KMS-11 (cell line): Measurements from ENCODE around the gene P2RX1.

Source experiments
- H2AFZ ChIP-seq: fragments of 200-600 bp; sonication (generic); 2 replicates; pipeline ENCODE4 v1.6.1; 2016; ENCODE audit warnings: antibody characterized with exemption, mixed run types, low read depth
- H3K27ac ChIP-seq: fragments of 200-600 bp; sonication (generic); 2 replicates; pipeline ENCODE4 v1.6.1; 2016; ENCODE audit warnings: mild to moderate bottlenecking, mixed run types
- H3K27me3 ChIP-seq: fragments of 200-600 bp; sonication (generic); 2 replicates; pipeline ENCODE4 v1.6.1; 2017; ENCODE audit warnings: mild to moderate bottlenecking, low read depth, mixed run types, moderate library complexity; ENCODE audit not compliant: insufficient read depth
- H3K36me3 ChIP-seq: fragments of 200-600 bp; sonication (generic); 2 replicates; pipeline ENCODE4 v1.6.1; 2017; ENCODE audit warnings: mild to moderate bottlenecking, mixed run types; ENCODE audit not compliant: insufficient read depth
- H3K4me1 ChIP-seq: fragments of 200-600 bp; sonication (generic); 2 replicates; pipeline ENCODE4 v1.6.1; 2016; ENCODE audit warnings: mild to moderate bottlenecking, low read depth, mixed run types; ENCODE audit not compliant: poor library complexity, severe bottlenecking
- H3K4me2 ChIP-seq: fragments of 200-600 bp; sonication (generic); 2 replicates; pipeline ENCODE4 v1.7.0; 2016; ENCODE audit warnings: mild to moderate bottlenecking, mixed run types
- H3K4me3 ChIP-seq: fragments of 200-600 bp; sonication (generic); IDR thresholded peaks from 2 replicates; pipeline ENCODE4 v1.6.1; 2017; ENCODE audit warnings: low read depth, low read length, mixed read lengths; ENCODE audit not compliant: insufficient read depth
- H3K79me2 ChIP-seq: fragments of 200-600 bp; sonication (generic); 2 replicates; pipeline ENCODE4 v1.6.1; 2016; ENCODE audit warnings: low read depth, mixed run types; ENCODE audit not compliant: insufficient read depth
- H3K9ac ChIP-seq: fragments of 200-600 bp; sonication (generic); 2 replicates; pipeline ENCODE4 v1.6.1; 2016; ENCODE audit warnings: mild to moderate bottlenecking, mixed run types
- H4K20me1 ChIP-seq: fragments of 200-600 bp; sonication (generic); 2 replicates; pipeline ENCODE4 v1.6.1; 2016; ENCODE audit warnings: mild to moderate bottlenecking, mixed run types; ENCODE audit not compliant: insufficient read depth
- CTCF ChIP-seq: fragments of 200-600 bp; sonication (generic); conservative IDR thresholded peaks from 2 replicates; pipeline ENCODE4 v1.6.1; 2017; ENCODE audit warnings: low read depth, mild to moderate bottlenecking, antibody characterized with exemption, low read length, moderate library complexity, mixed read lengths

Gene P2RX1

GRCh38 chr17:3890082-3890877 is 26.0 kb downstream of the P2RX1 start:
- H3K27me3 ChIP-seq: no peaks in the 10 kb centered on the region
- no peak overlapping the region for H3K4me3 ChIP-seq
- no peak overlapping the region for H3K9ac ChIP-seq
- no peak overlapping the region for H3K27ac ChIP-seq
- no peak overlapping the region for H3K4me2 ChIP-seq
- no peak overlapping the region for H2AFZ ChIP-seq
- TF ChIP-seq CTCF: no peak
- no peaks in the 10 kb centered on the region for H4K20me1 ChIP-seq
- no peaks in the 10 kb centered on the region for H3K79me2 ChIP-seq
- peaks cover 4% of the 10 kb centered on the region for H3K4me1 ChIP-seq
- H3K36me3 ChIP-seq: no peaks in the 10 kb centered on the region

GRCh38 chr17:3889325-3890012 is 26.8 kb downstream of the P2RX1 start:
- Histone ChIP-seq H3K4me2 (no peak overlapping the region), H3K27ac (no peak overlapping the region), H3K4me3 (no peak overlapping the region), H4K20me1 (no peaks in the 10 kb centered on the region), H3K27me3 (no peaks in the 10 kb centered on the region), H3K9ac (no peak overlapping the region), H3K36me3 (no peaks in the 10 kb centered on the region), H2AFZ (no peak overlapping the region), H3K79me2 (no peaks in the 10 kb centered on the region), H3K4me1 (peaks cover 4% of the 10 kb centered on the region)
- TF ChIP-seq CTCF: no peak

- Histone ChIP-seq H2AFZ (no peak overlapping the region), H4K20me1 (no peaks in the 10 kb centered on the region), H3K4me1 (peaks cover under 1% of the 10 kb centered on the region), H3K9ac (no peak overlapping the region), H3K4me2 (no peak overlapping the region), H3K36me3 (no peaks in the 10 kb centered on the region), H3K27ac (no peak overlapping the region), H3K79me2 (no peaks in the 10 kb centered on the region), H3K27me3 (no peaks in the 10 kb centered on the region), H3K4me3 (no peak overlapping the region)
- TF ChIP-seq CTCF: no peak
Measured at GRCh38 chr17:3888343-3889171, 27.7 kb downstream of the P2RX1 start.

- H2AFZ ChIP-seq: no peak overlapping the region
- no peaks in the 10 kb centered on the region for H3K36me3 ChIP-seq
- no peak for TF ChIP-seq CTCF
- H3K9ac ChIP-seq: no peak overlapping the region
- no peaks in the 10 kb centered on the region for H4K20me1 ChIP-seq
- H3K4me2 ChIP-seq: no peak overlapping the region
- no peaks in the 10 kb centered on the region for H3K27me3 ChIP-seq
- H3K4me1 ChIP-seq: no peaks in the 10 kb centered on the region
- H3K4me3 ChIP-seq: no peak overlapping the region
- H3K79me2 ChIP-seq: no peaks in the 10 kb centered on the region
- H3K27ac ChIP-seq: no peak overlapping the region
Measured at GRCh38 chr17:3887804-3888203, 28.5 kb downstream of the P2RX1 start.
